IMR-90 (cell line): Measurements from ENCODE around the gene PFKFB2. TPM values are rescaled to one million over a fixed set of nuclear protein-coding genes. Genes with fewer than 3 reads are reported as not detected.

Experiments
- ATAC-seq: fragments of 200-7000 bp; cut with Tn5 transposase; 2 replicates; pipeline ENCODE4 v1.9.1; 2020; ENCODE audit warnings: low read depth, mild to moderate bottlenecking, moderate library complexity
- BruUV-seq: library from RNA; stranded (reverse); fragments of 400-500 nt; replicated peaks from 2 replicates; lab custom pipeline; 2021; lab: Mats Ljungman, UMichigan
- CTCF ChIA-PET: fragments of 300-600 bp; formaldehyde crosslinking; extraction: SDS; loops from one replicate; lab custom pipeline; 2021; ENCODE audit warnings: antibody characterized with exemption; lab: Yijun Ruan, JAX
- POLR2A ChIA-PET: fragments of 300-600 bp; sonication (Branson Sonifier 250); formaldehyde crosslinking; loops from one replicate; lab custom pipeline; 2022; ENCODE audit warnings: antibody characterized with exemption; ENCODE audit not compliant: unreplicated experiment; lab: Charles Lee
- DNase-seq: peaks from one replicate; pipeline ENCODE4 v3.0.0; 2013
- H2AFZ ChIP-seq: replicated peaks from 2 replicates; pipeline ENCODE3; 2013; ENCODE audit warnings: low read length, mild to moderate bottlenecking; ENCODE audit not compliant: poor library complexity
- H2AK5ac ChIP-seq: 2 replicates; pipeline ENCODE4 v1.6.1; 2013; ENCODE audit warnings: low read depth, low read length, inconsistent platforms
- H2AK9ac ChIP-seq: replicated peaks from 2 replicates; pipeline ENCODE3; 2013; ENCODE audit warnings: mild to moderate bottlenecking, low read depth, low read length, moderate library complexity; ENCODE audit not compliant: poor library complexity
- H2BK120ac ChIP-seq: 2 replicates; pipeline ENCODE4 v1.6.1; 2013; ENCODE audit warnings: low read depth, low read length, inconsistent platforms
- H2BK15ac ChIP-seq: 3 replicates; pipeline ENCODE4 v1.6.1; 2013; ENCODE audit warnings: low read depth, low read length, inconsistent platforms
- H2BK20ac ChIP-seq: 2 replicates; pipeline ENCODE4 v1.6.1; 2013; ENCODE audit warnings: low read depth, mild to moderate bottlenecking, inconsistent platforms, low read length, moderate library complexity
- H2BK5ac ChIP-seq: 2 replicates; pipeline ENCODE4 v1.6.1; 2013; ENCODE audit warnings: mild to moderate bottlenecking, low read depth, low read length, inconsistent platforms; ENCODE audit not compliant: poor library complexity, severe bottlenecking
- H3K14ac ChIP-seq: replicated peaks from 2 replicates; pipeline ENCODE4 v1.6.1; 2013; ENCODE audit warnings: low read depth, low read length, inconsistent platforms
- H3K18ac ChIP-seq: 2 replicates; pipeline ENCODE4 v1.6.1; 2013; ENCODE audit warnings: low read depth, low read length, control low read depth
- H3K23ac ChIP-seq: 2 replicates; pipeline ENCODE4 v1.6.1; 2013; ENCODE audit warnings: low read depth, low read length, inconsistent platforms
- H3K27ac ChIP-seq: 2 replicates; pipeline ENCODE4 v1.5.1; 2013; ENCODE audit warnings: mild to moderate bottlenecking, control low read depth, low read length; ENCODE audit not compliant: insufficient read depth
- H3K27me3 ChIP-seq: 2 replicates; pipeline ENCODE4 v1.6.1; 2013; ENCODE audit warnings: low read length; ENCODE audit not compliant: control insufficient read depth, insufficient read depth
- H3K36me3 ChIP-seq: 2 replicates; pipeline ENCODE4 v1.6.1; 2013; ENCODE audit warnings: low read length, mixed read lengths; ENCODE audit not compliant: control insufficient read depth, insufficient read depth
- H3K4ac ChIP-seq: 2 replicates; pipeline ENCODE4 v1.6.1; 2013; ENCODE audit warnings: low read depth, low read length, inconsistent platforms
- H3K4me1 ChIP-seq: 2 replicates; pipeline ENCODE4 v1.6.1; 2013; ENCODE audit warnings: low read length, mixed read lengths; ENCODE audit not compliant: control insufficient read depth, insufficient read depth
- H3K4me2 ChIP-seq: 2 replicates; pipeline ENCODE4 v1.6.1; 2013; ENCODE audit warnings: low read depth, mild to moderate bottlenecking, control low read depth, low read length, moderate library complexity
- H3K4me3 ChIP-seq: 2 replicates; pipeline ENCODE4 v1.5.1; 2013; ENCODE audit warnings: low read depth, mild to moderate bottlenecking, control low read depth, low read length, moderate library complexity; ENCODE audit not compliant: insufficient read depth
- H3K56ac ChIP-seq: 2 replicates; pipeline ENCODE4 v1.6.1; 2013; ENCODE audit warnings: low read length, inconsistent platforms; ENCODE audit not compliant: insufficient read depth; ENCODE audit errors: extremely low read depth
- H3K79me1 ChIP-seq, 2 experiments: 2 replicates each; pipeline ENCODE4 v1.6.1; 2013; ENCODE audit warnings: low read length in 2 of 2, inconsistent platforms in 1 of 2, low read depth in 1 of 2
- H3K9ac ChIP-seq: 2 replicates; pipeline ENCODE4 v1.6.1; 2013; ENCODE audit warnings: low read depth, low read length, control low read depth
- H3K9me1 ChIP-seq: 2 replicates; pipeline ENCODE4 v1.6.1; 2013; ENCODE audit warnings: low read length, inconsistent platforms; ENCODE audit not compliant: insufficient read depth
- H3K9me3 ChIP-seq: 2 replicates; pipeline ENCODE4 v1.6.1; 2013; ENCODE audit warnings: low read length; ENCODE audit not compliant: control insufficient read depth, insufficient read depth
- H4K20me1 ChIP-seq: 2 replicates; pipeline ENCODE4 v1.6.1; 2013; ENCODE audit warnings: low read length, inconsistent platforms; ENCODE audit not compliant: insufficient read depth
- H4K5ac ChIP-seq: 2 replicates; pipeline ENCODE4 v1.6.1; 2013; ENCODE audit warnings: mild to moderate bottlenecking, low read depth, low read length, control low read depth
- H4K8ac ChIP-seq, 2 experiments: 2 replicates each; pipeline ENCODE4 v1.6.1; 2013; ENCODE audit warnings: low read depth in 2 of 2, low read length in 2 of 2, control low read depth in 1 of 2, inconsistent platforms in 1 of 2
- H4K91ac ChIP-seq: 2 replicates; pipeline ENCODE4 v1.6.1; 2013; ENCODE audit warnings: low read depth, low read length, inconsistent platforms; ENCODE audit not compliant: insufficient read depth
- BHLHE40 ChIP-seq: fragments of 150-350 bp; IDR thresholded peaks from 2 replicates; pipeline ENCODE4 v1.6.1; 2016; ENCODE audit warnings: mild to moderate bottlenecking, low read depth, low read length
- CEBPB ChIP-seq: IDR thresholded peaks from 2 replicates; pipeline ENCODE4 v1.6.1; 2012; ENCODE audit warnings: low read depth, low read length, improper control_type of control experiment
- CHD1 ChIP-seq: IDR thresholded peaks from 2 replicates; pipeline ENCODE4 v1.6.1; 2012; ENCODE audit warnings: low read depth, low read length, improper control_type of control experiment
- CTCF ChIP-seq: conservative IDR thresholded peaks from 2 replicates; pipeline ENCODE4 v1.5.1; 2012; ENCODE audit warnings: mild to moderate bottlenecking, low read depth, low read length, improper control_type of control experiment
- ELK1 ChIP-seq: fragments of 150-350 bp; IDR thresholded peaks from 2 replicates; pipeline ENCODE4 v1.6.1; 2016; ENCODE audit warnings: low read depth, mild to moderate bottlenecking, low read length, moderate library complexity, borderline replicate concordance
- FOS ChIP-seq: fragments of 150-350 bp; IDR thresholded peaks from 2 replicates; pipeline ENCODE4 v1.6.1; 2016; ENCODE audit warnings: low read depth, low read length
- MAFK ChIP-seq: IDR thresholded peaks from 2 replicates; pipeline ENCODE4 v1.6.1; 2012; ENCODE audit warnings: low read depth, low read length, improper control_type of control experiment
- MXI1 ChIP-seq: IDR thresholded peaks from 2 replicates; pipeline ENCODE4 v1.6.1; 2012; ENCODE audit warnings: low read depth, mild to moderate bottlenecking, low read length, moderate library complexity, borderline replicate concordance
- NFE2L2 ChIP-seq: fragments of 150-350 bp; IDR thresholded peaks from 2 replicates; pipeline ENCODE4 v1.6.1; 2016; ENCODE audit warnings: low read depth, mild to moderate bottlenecking, low read length
- POLR2A ChIP-seq: IDR thresholded peaks from 2 replicates; pipeline ENCODE4 v1.6.1; 2012; ENCODE audit warnings: mild to moderate bottlenecking, low read depth, low read length
- RAD21 ChIP-seq: IDR thresholded peaks from 2 replicates; pipeline ENCODE4 v1.6.1; 2012; ENCODE audit warnings: low read length, improper control_type of control experiment
- RCOR1 ChIP-seq: IDR thresholded peaks from 2 replicates; pipeline ENCODE4 v1.6.1; 2012; ENCODE audit warnings: mild to moderate bottlenecking, low read length, improper control_type of control experiment; ENCODE audit not compliant: insufficient replicate concordance
- RFX5 ChIP-seq: IDR thresholded peaks from 2 replicates; pipeline ENCODE4 v1.8.0; 2012; ENCODE audit warnings: low read depth, mild to moderate bottlenecking, low read length, moderate library complexity
- SMC3 ChIP-seq: fragments of 150-350 bp; IDR thresholded peaks from 2 replicates; pipeline ENCODE4 v1.6.1; 2016; ENCODE audit warnings: low read depth, mild to moderate bottlenecking, antibody characterized with exemption, low read length, moderate library complexity
- USF2 ChIP-seq: fragments of 150-350 bp; IDR thresholded peaks from 2 replicates; pipeline ENCODE4 v1.6.1; 2017; ENCODE audit warnings: mild to moderate bottlenecking, antibody characterized with exemption, low read length, low read depth
- whole genome bisulfite sequencing, 2 experiments: methylation state at CpG; one replicate each; pipeline versions ENCODE4 v1.1.5 to v1.1.7; 2013; ENCODE audit warnings: missing lambda C conversion rate in 2 of 2; ENCODE audit not compliant: insufficient read length in 1 of 2; ENCODE audit errors: extremely low coverage in 2 of 2; 5-methylcytosine and 5-hydroxymethylcytosine counted together
- dilution Hi-C: fragments of 300-500 bp; cut with HindIII; formaldehyde crosslinking; loops from one replicate; pipeline ENCODE4 v1.14.3; 2018; ENCODE audit warnings: low sequenced_read_pairs; ENCODE audit not compliant: unreplicated experiment
- in situ Hi-C: fragments of 300-500 bp; cut with MboI; formaldehyde crosslinking; loops from 3 replicates; pipeline ENCODE4 v1.14.3; 2019; ENCODE audit warnings: low sequenced_read_pairs, inconsistent platforms, mixed read lengths
- intact Hi-C: fragments of 100-400 bp; cut with micrococcal nuclease; formaldehyde crosslinking; loops from 2 replicates; pipeline ENCODE4 v1.10.0; 2022
- polyA plus RNA-seq, 3 experiments: library from polyadenylated mRNA; depleted of rRNA; stranded (reverse); fragments of >200 nt; gene quantifications; 2 replicates each; pipeline ENCODE4 v1.2.3, GENCODE V29; 2012; ENCODE audit warnings: low replicate concordance in 1 of 3
- total RNA-seq: library from RNA; depleted of rRNA; stranded (reverse); fragments of >200 nt; gene quantifications from 2 replicates; pipeline ENCODE4 v1.2.3, GENCODE V29; 2012

PFKFB2 gene
- total and polyA plus RNA-seq, 2 of the 4 experiments (the other 2 are of a cell fraction): 0.62 to 1.3 TPM

- Histone ChIP-seq H3K4ac (no peak overlapping the region), H2BK120ac (no peak overlapping the region), H3K9ac (no peak overlapping the region), H4K91ac (no peak overlapping the region), H4K20me1 (no peaks in the 10 kb centered on the region), H2AK9ac (no peak overlapping the region), H3K9me3 (no peaks in the 10 kb centered on the region), H3K23ac (no peak overlapping the region), H4K8ac (no peak overlapping the region), H3K27me3 (peaks cover 10% of the 10 kb centered on the region), H3K27ac (no peak overlapping the region), H3K56ac (no peak overlapping the region), H2BK20ac (no peak overlapping the region), H2AK5ac (no peak overlapping the region), H3K14ac (no peak overlapping the region), H2AFZ (no peak overlapping the region), H3K36me3 (no peaks in the 10 kb centered on the region), H2BK15ac (no peak overlapping the region), H3K4me3 (no peak overlapping the region), H3K9me1 (peaks cover 4% of the 10 kb centered on the region; the same call in 1 of the 2 replicates), H3K18ac (no peak overlapping the region), H2BK5ac (no peak overlapping the region), H4K5ac (no peak overlapping the region), H3K79me1 (no peaks in the 10 kb centered on the region), H3K4me1 (peaks cover 3% of the 10 kb centered on the region; the same call in 1 of the 2 replicates), H3K4me2 (no peak overlapping the region)
- ChIA-PET CTCF (interaction anchor here (2.0 kb wide), 1 partner anchor 20 kb away, joined by 5 read pairs; no protein-coding TSS in a partner anchor), POLR2A (no interaction called here)
- intact Hi-C loops: no loop called here
- DNase-seq (no peak), ATAC-seq (no peak)
- 60% methylated on average over 1 of the region's 5 CpGs; no CpG with 5 or more reads in 1 of the 2 experiments for WGBS, 2 experiments
- dilution Hi-C loops: no loop called here
- in situ Hi-C loops: no loop called here
- no TSS peak for BruUV-seq
- TF ChIP-seq USF2: no peak
- TF ChIP-seq NFE2L2: no peak
- no peak for TF ChIP-seq CHD1
- no peak for TF ChIP-seq CTCF
- TF ChIP-seq MAFK: no peak
- no peak for TF ChIP-seq RFX5
- no peak for TF ChIP-seq SMC3
- no peak for TF ChIP-seq BHLHE40
- TF ChIP-seq POLR2A: no peak
- TF ChIP-seq RCOR1: no peak
- no peak for TF ChIP-seq ELK1
- no peak for TF ChIP-seq FOS
- no peak for TF ChIP-seq RAD21
- TF ChIP-seq MXI1: no peak
- no peak for TF ChIP-seq CEBPB
These were observed 23.2 kb upstream of the PFKFB2 start for GRCh38 chr1:207029701-207030521.
